B cell (primary cell): ENCODE results near the gene SLC25A21. TPM values are rescaled to one million over a fixed set of nuclear protein-coding genes. Genes with fewer than 3 reads are reported as not detected.

Experiments used
- ATAC-seq: fragments of 200-7000 bp; cut with Tn5 transposase; one replicate; pipeline ENCODE4 v1.10.0; 2021; ENCODE audit warnings: low read depth, mild to moderate bottlenecking, moderate number of reproducible peaks, moderate library complexity
- CTCF ChIA-PET: fragments of 350-600 bp; sonication (Branson Sonifier 250); formaldehyde crosslinking; loops from one replicate; lab custom pipeline; 2021; ENCODE audit warnings: antibody characterized with exemption, inconsistent platforms; lab: Charles Lee
- POLR2A ChIA-PET: fragments of 350-600 bp; sonication (Branson Sonifier 250); formaldehyde crosslinking; loops from one replicate; lab custom pipeline; 2021; ENCODE audit warnings: antibody characterized with exemption; lab: Charles Lee
- DNase-seq: peaks from one replicate; pipeline ENCODE4 v3.0.0; 2013
- H2AFZ ChIP-seq: 2 replicates; pipeline ENCODE4 v1.6.1; 2012; ENCODE audit warnings: mild to moderate bottlenecking, low read depth, low read length; ENCODE audit not compliant: insufficient read depth, poor library complexity, severe bottlenecking
- H3K27ac ChIP-seq, 2 donors: 1 replicate in 1 of 2; 2 replicates in 1 of 2; pipeline ENCODE4 v1.5.1; 2012 to 2013; ENCODE audit warnings: low read length in 2 of 2, mild to moderate bottlenecking in 2 of 2, moderate library complexity in 1 of 2
- H3K27me3 ChIP-seq, 4 experiments: fragments of 200-600 bp in 1 of 4; sonication (generic) in 1 of 4; replicated peaks in 1 of 4; 1 replicate in 2 of 4; 2 replicates in 2 of 4; pipeline versions ENCODE4 v1.6.1 to v1.7.0; 2013 to 2016; ENCODE audit warnings: low read length in 3 of 4, mild to moderate bottlenecking in 2 of 4, mixed read lengths in 1 of 4, moderate library complexity in 1 of 4; ENCODE audit not compliant: insufficient read depth in 4 of 4, control insufficient read depth in 3 of 4; ENCODE audit errors: control extremely low read depth in 1 of 4
- H3K36me3 ChIP-seq, 2 experiments: replicated peaks in 1 of 2; 1 replicate in 1 of 2; 2 replicates in 1 of 2; pipeline versions ENCODE4 v1.6.1 to v1.7.1; 2013; ENCODE audit warnings: low read length in 1 of 2; ENCODE audit not compliant: insufficient read depth in 2 of 2, control insufficient read depth in 1 of 2; ENCODE audit errors: control extremely low read depth in 1 of 2, extremely low read depth in 1 of 2
- H3K4me1 ChIP-seq, 2 donors: fragments of 200-600 bp in 1 of 2; sonication (generic) in 1 of 2; 1 replicate in 1 of 2; 2 replicates in 1 of 2; pipeline versions ENCODE4 v1.5.1 to v1.6.1; 2013 to 2017; ENCODE audit warnings: low read length in 2 of 2; ENCODE audit not compliant: control insufficient read depth in 2 of 2, insufficient read depth in 2 of 2
- H3K4me2 ChIP-seq: replicated peaks from 2 replicates; pipeline ENCODE3; 2012; ENCODE audit warnings: mild to moderate bottlenecking, low read depth, low read length; ENCODE audit not compliant: poor library complexity, severe bottlenecking
- H3K4me3 ChIP-seq, 5 experiments: fragments of 200-600 bp in 1 of 5; sonication (generic) in 1 of 5; 1 replicate in 3 of 5; 2 replicates in 2 of 5; pipeline versions ENCODE4 v1.5.1 to v1.7.0; 2011 to 2016; ENCODE audit warnings: low read length in 4 of 5, mild to moderate bottlenecking in 4 of 5, low read depth in 2 of 5, control low read depth in 1 of 5, moderate library complexity in 1 of 5; ENCODE audit not compliant: insufficient read depth in 1 of 5; ENCODE audit errors: control extremely low read depth in 1 of 5, extremely low read depth in 1 of 5
- H3K79me2 ChIP-seq: fragments of 200-600 bp; sonication (generic); one replicate; pipeline ENCODE4 v1.6.0; 2016; ENCODE audit warnings: low read length; ENCODE audit not compliant: control insufficient read depth, insufficient read depth
- H3K9ac ChIP-seq: fragments of 200-600 bp; sonication (generic); 2 replicates; pipeline ENCODE4 v1.6.1; 2017; ENCODE audit warnings: mild to moderate bottlenecking, low read length, moderate library complexity
- H3K9me3 ChIP-seq, 3 donors: one replicate each; pipeline versions ENCODE4 v1.6.1 to v1.7.1; 2013; ENCODE audit warnings: low read length in 2 of 3; ENCODE audit not compliant: control insufficient read depth in 2 of 3, insufficient read depth in 1 of 3; ENCODE audit errors: control extremely low read depth in 1 of 3
- H4K20me1 ChIP-seq: 2 replicates; pipeline ENCODE4 v1.6.0; 2012; ENCODE audit warnings: mild to moderate bottlenecking, low read length; ENCODE audit not compliant: insufficient read depth, control insufficient read depth, poor library complexity, severe bottlenecking
- H3K27ac Mint-ChIP-seq: one replicate; pipeline ENCODE4 v1.8.0; 2021; ENCODE audit warnings: mixed read lengths
- H3K27me3 Mint-ChIP-seq: one replicate; pipeline ENCODE4 v1.8.0; 2021; ENCODE audit warnings: mixed read lengths
- H3K4me1 Mint-ChIP-seq: one replicate; pipeline ENCODE4 v1.8.0; 2021; ENCODE audit warnings: mixed read lengths
- H3K4me3 Mint-ChIP-seq: one replicate; pipeline ENCODE4 v1.8.0; 2021; ENCODE audit warnings: mixed read lengths
- H3K9me3 Mint-ChIP-seq: one replicate; pipeline ENCODE4 v1.8.0; 2022; ENCODE audit warnings: mixed read lengths; ENCODE audit not compliant: insufficient read depth
- EZH2 ChIP-seq: IDR thresholded peaks from 2 replicates; pipeline ENCODE4 v1.6.1; 2012; ENCODE audit warnings: borderline replicate concordance, low read depth, mild to moderate bottlenecking, moderate library complexity, low read length; ENCODE audit not compliant: insufficient read depth, poor library complexity, severe bottlenecking
- WGBS: methylation state at CpG from one replicate; pipeline ENCODE4 v1.1.5; 2013; ENCODE audit warnings: missing lambda C conversion rate; ENCODE audit not compliant: insufficient coverage; 5-methylcytosine and 5-hydroxymethylcytosine counted together
- intact Hi-C: fragments of 100-400 bp; cut with micrococcal nuclease; formaldehyde crosslinking; loops from one replicate; pipeline ENCODE4 v1.10.0; 2022
- polyA plus RNA-seq: library from polyadenylated mRNA; depleted of rRNA; stranded (reverse); fragments of >200 nt; gene quantifications from 2 replicates; pipeline ENCODE4 v1.2.3, GENCODE V29; 2012
- total RNA-seq, 2 donors: library from RNA; stranded (reverse); fragments of 120-200 nt in 1 of 2; gene quantifications; 1 replicate in 1 of 2; 2 replicates in 1 of 2; pipeline versions ENCODE4 v1.2.3 to v1.2.4, GENCODE V29; 2013 to 2022
- TF ChIP-seq, protein P1 (sequence below): fragments of 200-600 bp; IDR thresholded peaks from one replicate; pipeline ENCODE4 v1.8.0; 2022; ENCODE audit warnings: antibody characterized with exemption, mild to moderate bottlenecking

The SLC25A21 gene
- total and polyA plus RNA-seq, 2 donors (not counting 1 experiment from before 2014, with no cell fraction given), result not detected

GRCh38 chr14:36676236-36676635 is 496.2 kb downstream of the SLC25A21 start:
- no peaks in the 10 kb centered on the region for H3K36me3 ChIP-seq
- H3K79me2 ChIP-seq, result no peaks in the 10 kb centered on the region
- H3K9ac ChIP-seq, result no peak overlapping the region
- intact Hi-C loops, result no loop called here
- ChIA-PET POLR2A (no interaction called here), CTCF (no interaction called here)
- H3K27ac Mint-ChIP-seq, result no peak overlapping the region
- no peaks in the 10 kb centered on the region for H3K4me1 ChIP-seq
- ATAC-seq (no peak), DNase-seq (no peak)
- no peak overlapping the region for H3K4me2 ChIP-seq
- H3K27ac ChIP-seq, result no peak overlapping the region
- H3K4me1 Mint-ChIP-seq, result no peaks in the 10 kb centered on the region
- 11% methylated on average over 9 of the region's 10 CpGs for WGBS
- no peak overlapping the region for H3K4me3 ChIP-seq
- no peaks in the 10 kb centered on the region for H3K9me3 ChIP-seq
- no peaks in the 10 kb centered on the region for H4K20me1 ChIP-seq
- no peak overlapping the region for H2AFZ ChIP-seq
- TF ChIP-seq EZH2, result no peak
- TF ChIP-seq, protein P1, sequence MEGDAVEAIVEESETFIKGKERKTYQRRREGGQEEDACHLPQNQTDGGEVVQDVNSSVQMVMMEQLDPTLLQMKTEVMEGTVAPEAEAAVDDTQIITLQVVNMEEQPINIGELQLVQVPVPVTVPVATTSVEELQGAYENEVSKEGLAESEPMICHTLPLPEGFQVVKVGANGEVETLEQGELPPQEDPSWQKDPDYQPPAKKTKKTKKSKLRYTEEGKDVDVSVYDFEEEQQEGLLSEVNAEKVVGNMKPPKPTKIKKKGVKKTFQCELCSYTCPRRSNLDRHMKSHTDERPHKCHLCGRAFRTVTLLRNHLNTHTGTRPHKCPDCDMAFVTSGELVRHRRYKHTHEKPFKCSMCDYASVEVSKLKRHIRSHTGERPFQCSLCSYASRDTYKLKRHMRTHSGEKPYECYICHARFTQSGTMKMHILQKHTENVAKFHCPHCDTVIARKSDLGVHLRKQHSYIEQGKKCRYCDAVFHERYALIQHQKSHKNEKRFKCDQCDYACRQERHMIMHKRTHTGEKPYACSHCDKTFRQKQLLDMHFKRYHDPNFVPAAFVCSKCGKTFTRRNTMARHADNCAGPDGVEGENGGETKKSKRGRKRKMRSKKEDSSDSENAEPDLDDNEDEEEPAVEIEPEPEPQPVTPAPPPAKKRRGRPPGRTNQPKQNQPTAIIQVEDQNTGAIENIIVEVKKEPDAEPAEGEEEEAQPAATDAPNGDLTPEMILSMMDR, result no peak
- H3K9me3 Mint-ChIP-seq, result no peaks in the 10 kb centered on the region
- H3K4me3 Mint-ChIP-seq, result no peak overlapping the region
- peaks cover 10% of the 10 kb centered on the region for H3K27me3 Mint-ChIP-seq
- H3K27me3 ChIP-seq, result no peaks in the 10 kb centered on the region

- Histone ChIP-seq H3K79me2 (no peaks in the 10 kb centered on the region), H3K4me3 (no peak overlapping the region), H3K9ac (no peak overlapping the region), H3K27ac (no peak overlapping the region), H2AFZ (no peak overlapping the region), H3K4me1 (no peaks in the 10 kb centered on the region), H4K20me1 (no peaks in the 10 kb centered on the region), H3K36me3 (no peaks in the 10 kb centered on the region), H3K9me3 (no peaks in the 10 kb centered on the region), H3K27me3 (no peaks in the 10 kb centered on the region), H3K4me2 (no peak overlapping the region)
- CTCF ChIA-PET, result no interaction called here
- no peak overlapping the region for H3K4me3 Mint-ChIP-seq
- H3K27me3 Mint-ChIP-seq, result peaks cover 10% of the 10 kb centered on the region
- H3K9me3 Mint-ChIP-seq, result no peaks in the 10 kb centered on the region
- TF ChIP-seq EZH2, result no peak
- TF ChIP-seq, protein P1, result no peak
- H3K27ac Mint-ChIP-seq, result no peak overlapping the region
- H3K4me1 Mint-ChIP-seq, result no peaks in the 10 kb centered on the region
- DNase-seq (no peak), ATAC-seq (no peak)
- intact Hi-C loops, result no loop called here
- POLR2A ChIA-PET, result no interaction called here
- 75% methylated on average over 4 of the region's 6 CpGs for WGBS
These were observed 496.8 kb downstream of the SLC25A21 start for GRCh38 chr14:36675581-36675980.
